H1 (cell line): Measurements from ENCODE around the gene ADRB2. TPM values are rescaled to one million over a fixed set of nuclear protein-coding genes. Genes with fewer than 3 reads are reported as not detected.

Experiments used
- CTCF ChIA-PET: fragments of 300-600 bp; sonication (Branson Sonifier 250); formaldehyde crosslinking; loops from one replicate; lab custom pipeline; 2021; ENCODE audit not compliant: partially characterized antibody; lab: Charles Lee
- POLR2A ChIA-PET: fragments of 300-600 bp; sonication (Branson Sonifier 250); formaldehyde crosslinking; loops from one replicate; lab custom pipeline; 2021; ENCODE audit warnings: inconsistent platforms; ENCODE audit not compliant: partially characterized antibody; lab: Charles Lee
- DNase-seq, 2 experiments: peaks; one replicate each; pipeline versions ENCODE4 v3.0.0 to v3.0.0-alpha.2; 2010 to 2022; ENCODE audit warnings: low spot score in 2 of 2, low read depth in 1 of 2, mixed read lengths in 1 of 2
- FAIRE-seq: peaks from 2 replicates; lab custom pipeline; 2011; peaks lifted over from hg19 to GRCh38; lab: Jason Lieb, UNC
- H2AFZ ChIP-seq: 2 replicates; pipeline ENCODE4 v1.8.1; 2012; ENCODE audit warnings: low read length, inconsistent platforms
- H2AK5ac ChIP-seq: 2 replicates; pipeline ENCODE4 v1.6.1; 2013; ENCODE audit warnings: low read depth, low read length
- H2BK120ac ChIP-seq: replicated peaks from 2 replicates; pipeline ENCODE3; 2013; ENCODE audit warnings: low read depth, low read length, inconsistent platforms
- H2BK12ac ChIP-seq: 2 replicates; pipeline ENCODE4 v1.6.1; 2013; ENCODE audit warnings: low read depth, low read length
- H2BK15ac ChIP-seq: 2 replicates; pipeline ENCODE4 v1.6.1; 2013; ENCODE audit warnings: low read length
- H2BK20ac ChIP-seq: 2 replicates; pipeline ENCODE4 v1.6.1; 2013; ENCODE audit warnings: low read length
- H2BK5ac ChIP-seq: 2 replicates; pipeline ENCODE4 v1.6.1; 2013; ENCODE audit warnings: low read depth, low read length
- H3K14ac ChIP-seq: 2 replicates; pipeline ENCODE4 v1.6.1; 2013; ENCODE audit warnings: inconsistent platforms; ENCODE audit not compliant: insufficient read length
- H3K18ac ChIP-seq: 2 replicates; pipeline ENCODE4 v1.6.1; 2013; ENCODE audit warnings: low read length; ENCODE audit errors: extremely low read depth
- H3K23ac ChIP-seq: 2 replicates; pipeline ENCODE4 v1.6.1; 2013; ENCODE audit warnings: inconsistent platforms; ENCODE audit not compliant: insufficient read length
- H3K23me2 ChIP-seq: 2 replicates; pipeline ENCODE4 v1.6.1; 2013; ENCODE audit warnings: low read depth, low read length
- H3K27ac ChIP-seq: 2 replicates; pipeline ENCODE4 v1.6.1; 2011; ENCODE audit warnings: low read depth, low read length, inconsistent platforms
- H3K27me3 ChIP-seq, 4 experiments: replicated peaks in 1 of 4; 1 replicate in 1 of 4; 2 replicates in 3 of 4; pipeline versions ENCODE4 v1.6.1 to v1.8.1; 2011 to 2013; ENCODE audit warnings: low read length in 3 of 4, mild to moderate bottlenecking in 3 of 4, inconsistent platforms in 2 of 4, mixed read lengths in 2 of 4, moderate library complexity in 1 of 4; ENCODE audit not compliant: control insufficient read depth in 3 of 4, insufficient read depth in 3 of 4; ENCODE audit errors: extremely low read depth in 1 of 4
- H3K36me3 ChIP-seq, 4 experiments: 2 replicates each; pipeline versions ENCODE4 v1.6.1 to v1.8.1; 2011 to 2013; ENCODE audit warnings: mild to moderate bottlenecking in 4 of 4, low read length in 3 of 4, moderate library complexity in 2 of 4, control low read depth in 1 of 4, inconsistent platforms in 1 of 4; ENCODE audit not compliant: insufficient read depth in 4 of 4, control insufficient read depth in 2 of 4
- H3K4ac ChIP-seq: replicated peaks from 2 replicates; pipeline ENCODE3; 2013; ENCODE audit warnings: low read length, low read depth, mixed read lengths, inconsistent platforms; ENCODE audit not compliant: insufficient read length
- H3K4me1 ChIP-seq, 4 experiments: replicated peaks in 1 of 4; 1 replicate in 1 of 4; 2 replicates in 3 of 4; pipeline versions ENCODE4 v1.6.1 to v1.8.1; 2011 to 2013; ENCODE audit warnings: low read length in 3 of 4, inconsistent platforms in 2 of 4, mixed read lengths in 1 of 4; ENCODE audit not compliant: insufficient read depth in 4 of 4, control insufficient read depth in 3 of 4
- H3K4me2 ChIP-seq, 2 experiments: 2 replicates each; pipeline versions ENCODE4 v1.6.1 to v1.8.1; 2011 to 2013; ENCODE audit warnings: low read depth in 2 of 2, low read length in 2 of 2, control low read depth in 1 of 2, inconsistent platforms in 1 of 2, mild to moderate bottlenecking in 1 of 2; ENCODE audit not compliant: insufficient read depth in 1 of 2
- H3K4me3 ChIP-seq, 4 experiments: fragments of 200-600, 300-600 bp in 1 of 4; sonication (generic), shearing (Covaris generic), sonication (Bioruptor Twin) in 1 of 4; 2 replicates each; pipeline versions ENCODE4 v1.5.1 to v1.8.1; 2011 to 2016; ENCODE audit warnings: low read length in 4 of 4, low read depth in 3 of 4, control low read depth in 2 of 4, inconsistent platforms in 2 of 4, mild to moderate bottlenecking in 2 of 4, mixed read lengths in 1 of 4, moderate library complexity in 1 of 4; ENCODE audit not compliant: insufficient read depth in 2 of 4; ENCODE audit errors: extremely low read depth in 1 of 4
- H3K56ac ChIP-seq: replicated peaks from 2 replicates; pipeline ENCODE3; 2013; ENCODE audit warnings: low read depth, mild to moderate bottlenecking, mixed read lengths, low read length, inconsistent platforms; ENCODE audit not compliant: insufficient read length
- H3K79me1 ChIP-seq: 2 replicates; pipeline ENCODE4 v1.6.1; 2013; ENCODE audit warnings: low read depth, low read length, control low read depth
- H3K79me2 ChIP-seq, 2 experiments: 2 replicates each; pipeline versions ENCODE4 v1.6.1 to v1.8.1; 2012 to 2013; ENCODE audit warnings: low read length in 2 of 2, mild to moderate bottlenecking in 2 of 2, inconsistent platforms in 1 of 2; ENCODE audit not compliant: insufficient read depth in 2 of 2, control insufficient read depth in 1 of 2
- H3K9ac ChIP-seq, 4 experiments: replicated peaks in 1 of 4; 1 replicate in 1 of 4; 2 replicates in 3 of 4; pipeline versions ENCODE4 v1.6.1 to v1.8.1; 2011 to 2013; ENCODE audit warnings: low read depth in 3 of 4, low read length in 3 of 4, control low read depth in 2 of 4, mild to moderate bottlenecking in 2 of 4, moderate library complexity in 2 of 4, inconsistent platforms in 1 of 4; ENCODE audit errors: extremely low read depth in 1 of 4
- H3K9me3 ChIP-seq, 2 experiments: 2 replicates each; pipeline versions ENCODE4 v1.6.1 to v1.8.1; 2012 to 2013; ENCODE audit warnings: mild to moderate bottlenecking in 2 of 2, moderate library complexity in 2 of 2, control low read depth in 1 of 2, inconsistent platforms in 1 of 2, low read depth in 1 of 2, low read length in 1 of 2, mixed read lengths in 1 of 2; ENCODE audit not compliant: insufficient read depth in 2 of 2
- H4K20me1 ChIP-seq, 2 experiments: replicated peaks in 1 of 2; 2 replicates each; pipeline versions ENCODE3 to v1.8.1; 2011 to 2013; ENCODE audit warnings: inconsistent platforms in 2 of 2, low read length in 2 of 2, mild to moderate bottlenecking in 1 of 2; ENCODE audit not compliant: insufficient read depth in 2 of 2, control insufficient read depth in 1 of 2
- H4K5ac ChIP-seq: 2 replicates; pipeline ENCODE4 v1.6.1; 2013; ENCODE audit warnings: low read length, low read depth, mixed read lengths, inconsistent platforms; ENCODE audit not compliant: insufficient read length
- H4K8ac ChIP-seq: 2 replicates; pipeline ENCODE4 v1.8.0; 2013; ENCODE audit warnings: mild to moderate bottlenecking, moderate library complexity, low read length, inconsistent platforms; ENCODE audit not compliant: insufficient read depth; ENCODE audit errors: extremely low read depth
- H4K91ac ChIP-seq: replicated peaks from 2 replicates; pipeline ENCODE3; 2013; ENCODE audit warnings: low read length, mixed read lengths, inconsistent platforms; ENCODE audit not compliant: insufficient read length
- BACH1 ChIP-seq: IDR thresholded peaks from 2 replicates; pipeline ENCODE4 v1.6.1; 2012; ENCODE audit warnings: low read length, improper control_type of control experiment
- E2F6 ChIP-seq: IDR thresholded peaks from 2 replicates; pipeline ENCODE4 v1.6.1; 2012; ENCODE audit warnings: inconsistent platforms
- GABPA ChIP-seq: IDR thresholded peaks from 2 replicates; pipeline ENCODE4 v1.6.1; 2011; ENCODE audit warnings: mild to moderate bottlenecking, low read length, moderate library complexity, borderline replicate concordance; ENCODE audit not compliant: insufficient read depth
- POU5F1 ChIP-seq: IDR thresholded peaks from 2 replicates; pipeline ENCODE4 v1.6.1; 2011; ENCODE audit warnings: low read depth, mild to moderate bottlenecking, low read length, moderate library complexity
- RBBP5 ChIP-seq: IDR thresholded peaks from 2 replicates; pipeline ENCODE4 v1.7.1; 2012; ENCODE audit warnings: low read depth, mild to moderate bottlenecking, inconsistent platforms, low read length, moderate library complexity, borderline replicate concordance
- RFX5 ChIP-seq: IDR thresholded peaks from 2 replicates; pipeline ENCODE4 v1.6.1; 2011; ENCODE audit warnings: low read depth, low read length, improper control_type of control experiment, borderline replicate concordance
- RXRA ChIP-seq: IDR thresholded peaks from 2 replicates; pipeline ENCODE4 v1.6.1; 2011; ENCODE audit warnings: low read depth, mild to moderate bottlenecking, low read length, moderate library complexity; ENCODE audit not compliant: insufficient read depth
- TAF1 ChIP-seq: IDR thresholded peaks from 2 replicates; pipeline ENCODE4 v1.6.1; 2011; ENCODE audit warnings: mild to moderate bottlenecking, low read depth, low read length
- TCF12 ChIP-seq: IDR thresholded peaks from 2 replicates; pipeline ENCODE4 v1.6.1; 2011; ENCODE audit warnings: low read depth, mild to moderate bottlenecking, low read length
- WGBS, 2 experiments: shearing (Covaris generic) in 1 of 2; methylation state at CpG; one replicate each; pipeline versions ENCODE4 v1.1.6 to v1.1.7; 2013 to 2015; ENCODE audit warnings: low lambda C conversion rate in 2 of 2, mixed read lengths in 2 of 2, inconsistent platforms in 1 of 2, low coverage in 1 of 2, missing lambda C conversion rate in 1 of 2; ENCODE audit not compliant: insufficient replicate concordance in 2 of 2, insufficient coverage in 1 of 2, insufficient read length in 1 of 2; ENCODE audit errors: extremely low coverage in 1 of 2, missing lambda C conversion rate in 1 of 2; 5-methylcytosine and 5-hydroxymethylcytosine counted together
- polyA plus RNA-seq, 7 experiments: library from polyadenylated mRNA; depleted of rRNA in 3 of 7; stranded (reverse) in 5 of 7; unstranded in 2 of 7; fragments of >200 nt in 5 of 7; fragments of 200-250 nt in 2 of 7; gene quantifications; 1 replicate in 5 of 7; 2 replicates in 1 of 7; 4 replicates in 1 of 7; pipeline versions ENCODE4 v1.2.1 to v1.2.3, GENCODE V29; 2011 to 2013; ENCODE audit warnings: missing spikeins in 2 of 7, mixed read lengths in 2 of 7
- total RNA-seq: library from RNA; stranded (reverse); fragmentation: NEBNext Ultra II Directional; extraction: Animal tissue kit (Norgen Biotek cat#: 25700); gene quantifications from 2 replicates; pipeline ENCODE4 v1.2.1, GENCODE V29; 2021

Gene ADRB2
- total and polyA plus RNA-seq, 2 of the 8 experiments (the other 6 are each of a cell fraction or from before 2014, with no cell fraction given): 0.65 to 0.77 TPM

- no peak for TF ChIP-seq POU5F1
- TF ChIP-seq RBBP5: no peak
- TF ChIP-seq RXRA: no peak
- no peak for TF ChIP-seq RFX5
- TF ChIP-seq TCF12: no peak
- TF ChIP-seq E2F6: no peak
- TF ChIP-seq BACH1: no peak
- TF ChIP-seq TAF1: no peak
- no peak for TF ChIP-seq GABPA
Measured at GRCh38 chr5:148799737-148800527, 26.5 kb upstream of the ADRB2 start.

More at GRCh38 chr5:148799737-148800527, 26.5 kb upstream of the ADRB2 start:
- no peaks in the 10 kb centered on the region for H4K20me1 ChIP-seq
- H3K9ac ChIP-seq: no peak overlapping the region
- no peak overlapping the region for H4K8ac ChIP-seq
- H2BK15ac ChIP-seq: no peak overlapping the region
- DNase-seq (no peak), FAIRE-seq (no peak)
- H3K4me3 ChIP-seq: no peak overlapping the region
- no peak overlapping the region for H3K56ac ChIP-seq
- no peak overlapping the region for H2BK12ac ChIP-seq
- H3K27me3 ChIP-seq: no peaks in the 10 kb centered on the region
- ChIA-PET POLR2A (no interaction called here), CTCF (interaction anchor here (1.2 kb wide), 1 partner anchor 28 kb away, joined by 3 read pairs; no protein-coding TSS in a partner anchor)
- H3K18ac ChIP-seq: no peak overlapping the region
- H3K23ac ChIP-seq: no peak overlapping the region
- no peak overlapping the region for H2BK5ac ChIP-seq
- no peaks in the 10 kb centered on the region for H3K9me3 ChIP-seq
- WGBS, 2 experiments: 88% methylated on average over 9 of the region's 9 CpGs; no CpG with 5 or more reads in 1 of the 2 experiments
- no peak overlapping the region for H3K14ac ChIP-seq
- no peaks in the 10 kb centered on the region for H3K4me1 ChIP-seq
- H3K23me2 ChIP-seq: no peaks in the 10 kb centered on the region
- no peak overlapping the region for H4K5ac ChIP-seq
- no peaks in the 10 kb centered on the region for H3K79me2 ChIP-seq
- H3K4me2 ChIP-seq: no peak overlapping the region
- no peak overlapping the region for H4K91ac ChIP-seq
- H2AK5ac ChIP-seq: no peak overlapping the region
- H3K4ac ChIP-seq: no peak overlapping the region
- H3K27ac ChIP-seq: no peak overlapping the region
- H3K36me3 ChIP-seq: no peaks in the 10 kb centered on the region
- no peaks in the 10 kb centered on the region for H3K79me1 ChIP-seq
- H2BK20ac ChIP-seq: no peak overlapping the region
- H2BK120ac ChIP-seq: no peak overlapping the region
- H2AFZ ChIP-seq: no peak overlapping the region
